HG03108 (cell line): ENCODE data around the gene GHR.

Source experiments
- ATAC-seq: cut with Tn5 transposase; IDR thresholded peaks from one replicate; pipeline ENCODE4 v1.9.1; 2021; ENCODE audit warnings: moderate library complexity; ENCODE audit not compliant: unreplicated experiment

Gene GHR

DNA sequence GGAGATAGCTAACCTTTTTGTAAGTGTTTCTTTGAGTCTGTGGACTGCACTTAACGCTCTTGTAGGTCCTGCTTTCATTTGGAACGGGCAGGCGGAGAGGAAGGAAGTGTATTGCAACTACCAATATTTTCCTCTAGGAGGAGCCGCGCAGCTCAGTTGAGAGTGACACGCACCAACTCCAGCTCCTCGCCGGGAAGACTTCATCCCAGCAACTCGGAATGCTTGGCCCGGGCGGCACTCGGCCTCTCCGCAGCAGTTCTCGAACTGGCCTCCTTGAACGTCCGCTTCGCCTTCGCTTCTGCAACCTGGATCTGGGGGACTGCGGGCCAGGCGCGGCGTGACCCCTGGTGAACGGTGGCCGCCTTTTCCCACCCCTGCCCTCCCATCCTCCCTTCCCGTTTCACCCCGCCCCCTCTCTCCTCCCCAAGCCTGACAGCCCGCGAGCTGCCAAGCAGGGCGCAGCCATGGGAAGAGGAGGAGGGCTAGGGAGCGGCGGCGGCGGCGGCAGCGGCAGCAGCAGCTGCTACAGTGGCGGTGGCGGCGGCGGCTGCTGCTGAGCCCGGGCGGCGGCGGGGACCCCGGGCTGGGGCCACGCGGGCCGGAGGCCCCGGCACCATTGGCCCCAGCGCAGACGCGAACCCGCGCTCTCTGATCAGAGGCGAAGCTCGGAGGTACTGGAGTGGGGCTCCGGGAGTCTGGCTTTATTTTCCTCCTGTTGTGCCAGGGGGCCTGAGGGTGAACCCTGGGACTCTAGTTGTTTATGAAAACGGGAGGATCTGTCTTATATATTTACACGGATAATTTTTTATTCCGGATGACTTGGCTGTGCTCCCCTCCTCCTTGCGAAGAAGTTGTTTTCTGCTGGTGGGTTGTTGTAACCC lies at the start of gene GHR:
TSS of gene GHR (plus strand) at position 155 of the 881 bp plus-strand sequence. CDS start 142,436 bp downstream, outside the sequence.
- no peak for ATAC-seq

DNA sequence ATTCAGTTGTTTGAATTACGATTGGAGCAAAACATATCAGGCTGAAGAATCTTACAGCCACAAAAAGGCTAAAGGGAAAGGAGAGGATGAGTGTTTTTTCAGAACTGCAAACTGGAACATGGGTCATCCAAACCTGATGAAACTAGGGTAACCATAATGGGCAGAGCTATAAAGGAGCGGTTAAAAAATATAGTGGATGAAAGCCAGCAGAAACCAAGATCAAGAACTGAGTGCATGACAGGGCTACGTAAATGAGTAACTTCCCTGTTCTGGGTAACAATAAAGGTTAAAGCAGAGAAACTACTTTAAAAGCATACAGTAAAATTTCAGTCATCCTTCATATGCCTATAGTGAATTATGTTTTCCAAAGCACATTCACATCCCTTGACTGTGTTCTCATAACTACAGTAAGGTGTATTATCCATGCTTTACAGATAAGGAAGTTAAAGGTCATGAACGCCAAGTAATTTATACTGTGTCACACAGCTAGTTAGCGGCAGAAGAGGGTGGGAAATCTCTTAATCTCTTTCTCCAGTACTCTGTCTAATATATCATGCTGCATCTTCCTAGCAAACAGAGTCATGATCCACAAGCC lies 48.5 kb upstream of the GHR start:
- ATAC-seq = no peak

DNA sequence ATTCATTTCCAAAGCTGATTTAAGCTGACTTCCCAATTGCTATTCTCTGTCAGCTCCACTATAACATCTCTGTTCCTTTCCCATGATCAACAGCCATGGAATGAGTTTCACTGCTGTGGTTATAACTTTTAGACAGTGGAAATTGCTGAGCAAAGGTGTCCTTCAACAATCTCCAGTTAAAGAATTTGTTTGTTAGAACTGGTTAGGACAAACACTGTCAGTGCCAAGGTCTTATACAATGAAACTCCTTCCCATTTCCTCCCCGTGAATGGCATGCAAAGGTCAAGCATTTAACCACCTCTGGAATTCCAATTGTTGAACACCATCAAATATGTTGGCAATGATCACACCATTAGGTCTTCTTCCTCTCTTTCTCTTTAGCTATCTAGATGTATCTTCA lies 45.7 kb upstream of the GHR start:
- no peak for ATAC-seq

DNA sequence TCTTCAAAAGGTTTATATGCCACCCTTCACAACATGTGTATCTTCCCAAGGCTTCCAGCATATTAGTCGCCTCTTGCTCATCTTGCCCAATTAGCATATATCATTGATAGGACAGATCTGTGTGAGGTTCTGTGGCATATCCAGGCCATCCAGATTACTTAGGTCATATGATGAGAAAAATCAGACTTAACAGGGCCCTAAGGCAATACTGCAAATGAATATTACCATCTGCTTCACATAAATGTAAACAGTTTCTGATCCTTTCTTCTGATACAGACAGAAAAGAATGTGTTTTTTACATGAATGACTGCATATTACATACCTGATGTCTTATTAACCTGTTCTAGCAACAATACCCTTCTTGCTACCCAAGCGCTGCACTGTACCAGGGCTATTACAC lies 41.3 kb upstream of the GHR start:
- ATAC-seq = no peak

DNA sequence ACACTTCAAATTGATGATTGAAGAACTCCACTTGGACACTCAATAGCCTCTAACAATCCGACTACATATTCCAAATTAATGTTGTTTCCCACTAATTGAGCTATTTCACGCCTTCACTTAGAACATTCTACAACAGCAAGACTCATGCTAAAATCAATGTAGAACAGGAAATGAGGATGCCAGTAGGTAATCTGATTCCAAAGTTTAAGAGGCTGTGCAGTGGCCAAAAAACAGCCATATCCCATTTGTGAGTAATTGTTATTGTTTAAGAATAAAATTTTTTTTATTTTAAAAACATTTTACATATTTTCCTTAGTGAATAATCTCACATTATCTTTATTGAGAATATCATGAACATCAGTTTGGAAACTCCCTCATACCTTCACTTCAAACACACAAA lies 35.7 kb upstream of the GHR start:
- no peak for ATAC-seq

DNA sequence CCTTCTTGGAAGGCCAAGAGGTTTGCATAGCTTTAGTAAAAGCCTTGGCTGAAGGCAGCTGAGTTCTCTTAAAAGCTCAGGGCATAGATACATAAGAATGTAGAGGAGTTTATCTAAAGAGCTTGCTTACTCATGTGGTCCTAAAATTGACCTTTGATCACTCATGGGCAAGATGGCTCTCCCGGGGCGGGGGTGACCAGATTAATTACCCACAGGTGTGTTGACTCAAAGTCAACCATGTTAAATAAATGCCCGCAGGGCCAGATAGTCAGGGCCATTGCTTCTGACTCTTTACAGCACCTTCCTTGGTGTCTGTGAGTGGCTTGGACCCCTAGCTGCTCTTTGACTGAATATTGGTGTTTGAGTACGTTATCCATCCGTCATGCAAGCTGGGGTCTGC lies 33.1 kb upstream of the GHR start:
- no peak for ATAC-seq

DNA sequence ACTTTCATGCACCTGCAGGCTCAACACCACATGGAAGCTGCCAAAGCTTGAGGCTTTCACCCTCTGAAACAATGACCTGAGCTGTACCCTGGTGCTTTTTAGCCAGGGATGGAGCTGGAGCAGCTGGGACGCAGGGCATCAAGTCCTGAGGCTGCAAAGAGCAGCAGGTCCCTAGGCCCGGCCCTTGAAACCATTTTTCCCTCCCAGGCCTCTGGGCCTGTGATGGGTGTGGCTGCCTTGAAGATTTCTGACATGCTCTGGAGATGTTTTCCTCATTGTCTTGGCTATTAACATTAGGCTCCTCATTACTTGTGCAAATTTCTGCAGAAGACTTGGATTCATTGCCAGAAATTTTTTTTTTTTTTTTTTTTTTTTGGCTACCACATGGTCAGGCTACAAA lies 30.3 kb upstream of the GHR start:
- ATAC-seq = no peak

DNA sequence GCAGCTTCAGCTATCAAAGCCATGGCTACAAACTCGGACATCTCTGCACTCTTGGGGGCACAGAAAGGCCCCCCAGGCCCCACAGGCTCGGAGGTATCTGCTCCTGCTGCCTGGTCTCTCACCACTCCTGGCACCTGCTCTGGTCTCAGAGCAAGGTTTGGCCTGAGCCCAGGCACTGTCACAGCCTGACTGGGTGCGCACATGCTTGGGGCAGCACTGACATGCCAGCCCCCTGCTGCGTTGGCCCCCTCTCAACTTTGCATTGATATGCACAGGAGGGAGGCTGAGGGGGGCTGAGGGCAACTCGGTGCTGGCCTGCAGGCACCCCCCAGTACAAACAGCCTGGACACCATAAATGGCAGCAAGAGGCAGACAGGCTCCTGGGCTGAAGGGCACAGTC lies 27.1 kb upstream of the GHR start:
- ATAC-seq = no peak

DNA sequence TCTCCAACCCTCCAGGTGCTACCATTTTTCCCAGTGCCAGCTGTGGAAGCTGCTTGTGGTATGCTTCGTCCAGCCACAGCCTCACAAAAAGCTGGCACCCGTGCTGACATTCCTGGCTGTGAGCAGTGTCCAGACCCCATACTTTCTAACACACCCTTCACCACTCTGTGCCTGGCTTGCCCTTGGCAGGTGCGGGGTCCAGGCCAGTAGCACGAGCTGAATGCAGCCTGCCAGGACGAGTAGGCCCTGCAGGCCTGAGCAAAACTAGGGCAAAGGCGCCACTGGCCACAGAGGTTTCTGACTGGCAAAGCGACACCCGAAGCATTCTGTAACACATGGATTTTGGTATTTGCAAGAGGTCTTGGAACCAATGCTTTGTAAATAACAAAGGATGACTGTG lies 26.0 kb upstream of the GHR start:
- no peak for ATAC-seq

DNA sequence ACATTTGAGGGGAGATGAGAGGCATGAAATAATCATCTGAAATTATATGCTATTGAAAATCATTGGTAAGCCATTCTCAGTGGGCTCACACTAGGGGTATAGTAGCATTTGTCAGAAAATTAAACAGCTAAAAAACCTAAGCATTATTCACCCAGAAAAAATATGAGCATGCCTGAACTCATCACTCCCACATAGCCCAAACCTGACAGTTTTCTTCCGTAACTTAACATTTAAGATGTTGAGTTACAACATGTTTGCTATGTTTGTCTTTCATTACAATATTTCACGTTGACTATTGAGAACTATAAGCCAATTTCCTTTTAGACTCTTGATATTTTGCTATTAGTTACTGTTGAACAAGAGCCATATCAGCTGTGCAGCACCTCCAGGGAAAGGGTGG lies 23.5 kb upstream of the GHR start:
- no peak for ATAC-seq

DNA sequence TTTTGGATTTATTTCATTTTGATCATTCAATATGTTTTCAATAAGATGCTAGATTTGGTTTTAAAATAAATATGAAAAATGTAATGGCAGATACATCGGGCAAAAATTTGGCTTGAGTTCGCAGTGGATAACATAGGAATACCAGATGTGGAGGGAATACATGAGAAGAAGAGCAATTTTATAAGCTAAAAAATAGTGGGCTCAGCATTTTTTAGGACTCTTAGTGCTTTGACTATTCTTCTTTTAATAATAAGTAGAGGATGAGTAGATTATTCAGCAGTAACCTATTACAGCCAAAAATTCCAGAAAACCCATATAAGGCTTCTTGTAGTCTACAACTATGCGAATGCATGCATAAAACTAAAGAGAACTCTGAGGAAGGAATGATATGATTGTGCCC lies 22.8 kb upstream of the GHR start:
- no peak for ATAC-seq

DNA sequence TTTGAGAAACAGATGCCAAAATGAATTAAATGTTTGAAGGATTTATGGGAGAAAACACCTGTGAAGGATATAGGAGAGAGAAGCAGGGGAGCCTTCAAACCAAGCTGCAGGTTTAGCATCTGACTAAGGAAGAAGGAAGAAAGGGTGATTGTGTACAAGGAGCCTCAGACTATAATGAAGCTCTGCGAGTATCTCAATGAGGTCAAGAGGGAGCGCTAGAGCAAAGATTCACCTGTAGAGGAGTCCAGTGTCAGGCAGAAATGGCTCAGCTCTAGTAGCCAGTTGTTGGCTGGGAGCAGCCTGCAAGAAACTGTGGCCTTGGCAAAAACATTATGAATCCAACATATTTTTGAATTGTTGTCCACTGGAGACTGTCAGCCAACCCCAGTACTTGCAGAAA lies 20.0 kb upstream of the GHR start:
- ATAC-seq = no peak

DNA sequence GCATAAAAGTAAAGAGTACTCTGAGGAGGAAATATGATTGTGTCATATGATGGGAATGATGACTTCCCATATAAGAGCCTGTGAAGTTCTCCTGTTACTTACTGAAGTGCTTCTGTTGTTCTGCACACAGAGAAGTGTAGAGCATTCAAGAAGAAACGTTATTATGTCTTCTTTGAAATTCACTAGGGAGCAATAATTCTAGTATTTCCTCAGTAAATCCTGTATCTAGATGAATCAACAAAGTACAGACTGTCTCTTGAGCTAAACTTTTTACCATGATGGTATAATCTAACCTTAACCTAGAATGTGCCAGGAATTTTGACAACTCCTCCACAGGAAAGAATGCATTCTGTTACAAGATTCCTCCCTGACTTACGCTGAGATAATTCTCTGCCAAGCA lies 18.9 kb upstream of the GHR start:
- ATAC-seq = no peak

DNA sequence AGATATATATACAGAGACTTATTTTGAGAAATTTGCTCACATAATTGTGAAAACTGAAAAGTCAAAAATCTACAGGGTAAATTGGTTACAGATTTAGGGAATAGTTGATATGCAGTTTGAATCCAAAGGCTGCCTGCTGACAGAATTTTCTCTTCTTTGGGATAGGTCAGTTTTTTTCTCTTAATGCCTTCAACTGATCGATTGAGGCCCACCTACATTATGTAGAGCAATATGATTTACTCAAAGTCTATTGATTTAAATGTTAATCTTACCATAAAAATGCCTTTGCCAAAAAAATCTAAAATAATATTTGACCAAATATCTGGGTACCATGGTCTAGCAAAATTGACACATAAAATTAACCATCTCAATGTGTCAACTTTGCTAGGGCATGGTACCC lies 3.9 kb upstream of the GHR start:
- ATAC-seq = no peak

DNA sequence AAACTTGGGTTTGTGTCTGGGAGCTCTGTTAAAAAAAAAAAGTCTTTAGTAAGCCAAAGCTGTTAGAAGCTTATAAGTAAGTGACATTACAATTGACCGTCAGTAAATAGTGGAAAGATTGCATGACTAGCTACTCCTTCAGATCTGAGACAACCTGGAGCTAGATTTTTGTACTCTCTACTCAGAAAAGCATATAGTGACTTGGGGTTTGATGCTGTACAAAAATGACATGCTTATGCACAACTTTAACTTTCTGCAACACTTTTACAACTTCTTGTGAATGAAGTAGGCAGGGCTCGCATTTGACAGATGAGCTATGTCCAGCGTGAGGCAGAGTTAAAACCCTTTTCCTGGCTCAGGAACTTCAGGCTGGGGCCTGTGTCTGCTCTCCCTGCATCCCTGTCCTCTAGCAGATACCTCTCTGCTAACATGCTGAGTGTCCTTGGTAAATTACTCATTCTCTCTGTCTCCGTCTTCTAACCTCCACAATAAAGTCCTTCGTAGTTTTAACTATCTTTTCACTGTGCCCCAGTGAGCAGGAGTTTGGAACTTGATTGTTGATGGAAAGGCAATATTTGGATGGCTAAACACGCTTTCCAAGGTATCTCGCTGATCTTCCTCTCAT lies 471 bp upstream of the GHR start:
- ATAC-seq = no peak

DNA sequence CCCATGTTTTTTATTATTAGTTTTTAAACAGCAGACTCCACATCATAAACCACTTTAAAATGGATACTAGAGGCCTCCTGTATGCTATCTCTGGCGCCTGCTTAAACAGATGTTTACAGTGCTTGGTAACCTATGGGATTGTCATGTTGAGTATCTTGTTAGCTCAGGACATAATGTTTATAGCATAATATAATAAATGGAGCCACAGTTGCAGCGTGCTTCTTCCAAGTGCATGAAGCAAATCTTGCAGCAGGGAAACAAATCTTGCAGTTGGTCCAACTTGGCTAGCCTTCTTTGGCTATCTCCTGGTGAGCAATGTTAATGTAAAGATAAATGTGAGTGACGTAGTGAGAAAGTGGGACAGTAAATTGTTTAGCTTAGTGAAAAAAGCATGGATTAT lies 2.8 kb downstream of the GHR start:
- no peak for ATAC-seq

DNA sequence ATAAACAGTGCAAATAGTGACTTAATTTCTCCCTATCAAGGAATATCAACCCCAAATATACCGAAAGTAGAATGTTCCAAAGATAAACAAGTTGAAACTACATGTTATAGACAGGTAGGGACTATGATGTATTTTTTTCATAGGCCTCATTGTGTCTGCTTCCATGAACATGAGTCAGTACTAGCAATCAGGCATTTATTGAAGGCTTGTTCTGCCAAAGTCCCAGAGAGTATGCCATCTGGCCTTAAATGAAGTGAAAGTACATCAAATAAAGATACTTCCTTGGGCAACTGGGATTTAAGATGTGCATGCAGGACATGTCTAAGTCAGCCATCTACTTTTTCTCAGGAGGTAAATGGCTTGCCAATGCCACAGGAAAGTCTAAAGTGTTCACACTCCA lies 6.5 kb downstream of the GHR start:
- no peak for ATAC-seq

DNA sequence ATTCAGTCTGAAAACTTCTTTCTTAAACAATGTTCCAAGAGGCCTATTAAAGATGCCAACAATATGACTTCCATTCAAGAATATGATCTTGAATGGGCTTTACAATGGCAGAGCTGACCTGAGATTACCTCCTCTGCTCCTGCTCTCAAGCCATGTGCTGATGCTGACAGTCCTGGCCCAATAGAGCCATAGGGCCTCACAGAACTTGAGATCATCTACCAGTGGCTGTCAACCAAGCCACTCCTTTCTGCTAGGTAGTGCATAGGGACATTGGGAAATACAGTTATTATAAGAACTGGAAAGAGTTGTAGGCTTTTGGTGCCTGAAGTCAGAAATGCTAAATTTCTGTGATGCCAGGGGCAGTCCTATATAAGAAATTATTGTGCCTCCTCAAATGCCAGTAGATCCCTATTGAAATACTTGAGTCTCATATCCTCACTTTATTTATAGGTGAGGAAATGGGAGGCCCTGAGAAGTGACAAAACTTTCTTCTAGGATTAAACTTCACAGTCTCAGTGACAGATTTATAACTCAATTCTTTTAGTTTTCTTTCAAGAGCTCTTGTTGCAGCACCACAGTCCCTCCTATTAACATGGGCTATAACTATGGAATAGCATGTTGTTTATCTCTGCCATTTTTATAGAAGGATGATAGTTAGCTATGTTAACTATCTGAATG lies 10.9 kb downstream of the GHR start:
- no peak for ATAC-seq

DNA sequence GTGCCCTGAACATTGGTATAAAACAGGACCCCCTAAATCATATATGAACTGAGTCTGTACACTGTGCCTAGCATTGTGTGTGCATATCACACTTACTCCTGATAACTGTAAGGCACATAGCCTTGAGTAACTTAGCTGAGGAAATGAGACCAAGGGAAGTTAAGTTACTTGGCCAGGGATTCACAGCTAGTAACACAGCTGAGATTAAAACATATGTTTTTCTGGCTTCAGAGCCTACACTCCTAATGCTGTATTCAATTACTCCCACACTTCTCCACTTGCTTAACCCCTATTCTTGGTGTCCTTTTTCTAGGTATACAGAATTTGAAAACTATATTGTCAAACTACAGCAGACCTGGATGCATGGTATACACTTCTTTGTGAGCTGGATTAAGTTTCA lies 12.8 kb downstream of the GHR start:
- ATAC-seq = no peak

DNA sequence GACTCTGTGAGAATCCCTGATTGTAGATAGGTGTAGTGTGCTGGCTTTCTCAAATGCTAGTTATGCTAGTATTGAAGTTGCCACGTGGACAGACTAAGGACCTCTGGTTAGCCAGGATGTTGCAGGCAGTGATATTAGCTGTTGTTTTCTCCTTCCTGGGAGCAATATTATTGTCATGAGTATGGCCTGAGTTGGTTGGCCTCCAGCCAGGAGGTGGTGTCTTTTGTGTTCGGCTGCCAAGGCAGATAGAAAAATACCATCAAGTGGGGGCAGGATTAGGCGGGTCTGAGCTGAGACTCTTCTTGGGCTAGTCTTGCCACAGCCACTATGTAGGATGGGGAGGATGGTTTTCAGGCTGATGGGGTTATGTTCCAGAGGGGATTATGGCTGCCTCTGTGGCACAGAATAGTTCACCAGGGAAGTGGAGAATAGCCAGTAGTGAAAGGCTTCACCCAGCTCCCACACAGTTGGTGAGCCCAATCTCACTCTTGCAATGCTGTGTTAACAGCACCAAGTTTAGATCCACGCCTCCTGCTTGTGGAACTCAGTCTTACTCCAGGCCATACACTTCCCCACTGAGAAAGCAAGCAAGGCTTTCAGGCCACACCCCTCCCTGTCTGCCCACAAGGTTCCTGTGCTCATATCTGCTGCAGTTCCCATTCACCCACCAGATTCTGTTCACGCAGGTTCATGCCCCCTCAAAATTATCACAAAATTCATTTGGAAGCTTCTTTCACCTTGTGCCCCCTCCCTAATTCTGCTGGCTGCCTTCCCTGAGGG lies 31.2 kb downstream of the GHR start:
- ATAC-seq = no peak

DNA sequence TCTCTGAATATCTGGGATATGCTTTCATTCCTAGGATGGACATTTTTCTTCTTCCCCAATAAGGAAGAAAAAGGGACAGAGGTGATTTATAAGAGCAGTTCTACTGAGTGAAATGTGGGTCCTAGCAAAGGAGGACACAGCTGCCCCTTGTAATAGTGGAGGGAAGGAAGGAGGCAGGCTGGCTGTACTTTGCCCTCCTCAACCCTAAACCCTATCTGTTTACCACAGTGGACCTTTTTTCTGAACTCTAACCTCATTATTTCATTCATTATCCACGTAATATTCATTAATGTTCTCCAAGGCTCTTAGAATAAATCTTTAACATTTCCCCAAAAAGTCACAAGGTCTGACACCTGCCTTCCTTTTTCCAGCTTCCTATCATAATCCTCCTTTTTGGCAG lies 37.8 kb downstream of the GHR start:
- no peak for ATAC-seq
